ENCODE results near the gene TMEM132C.

DNA sequence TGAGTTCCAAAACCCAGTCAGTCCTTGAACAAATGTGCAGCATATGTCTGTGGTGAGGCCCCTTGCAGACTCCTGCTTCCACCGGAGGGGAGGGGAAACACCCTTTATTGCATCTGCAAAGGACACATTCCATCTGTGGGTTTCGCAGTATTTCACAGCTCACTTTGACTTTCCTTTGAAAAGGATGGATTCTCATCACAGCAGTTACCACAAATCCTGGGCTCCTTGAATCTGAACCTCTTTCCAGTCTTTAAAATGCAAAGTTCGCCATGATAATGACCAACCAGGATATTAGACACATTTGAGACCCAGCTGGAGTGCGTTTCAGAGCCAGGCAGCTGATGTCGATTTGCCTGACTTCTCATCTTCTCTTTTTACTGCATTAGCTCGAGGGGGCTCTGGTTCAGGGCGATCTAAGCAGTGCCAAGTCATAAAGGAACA lies 314.4 kb downstream of the TMEM132C start:
- TF ChIP-seq, protein P1, sequence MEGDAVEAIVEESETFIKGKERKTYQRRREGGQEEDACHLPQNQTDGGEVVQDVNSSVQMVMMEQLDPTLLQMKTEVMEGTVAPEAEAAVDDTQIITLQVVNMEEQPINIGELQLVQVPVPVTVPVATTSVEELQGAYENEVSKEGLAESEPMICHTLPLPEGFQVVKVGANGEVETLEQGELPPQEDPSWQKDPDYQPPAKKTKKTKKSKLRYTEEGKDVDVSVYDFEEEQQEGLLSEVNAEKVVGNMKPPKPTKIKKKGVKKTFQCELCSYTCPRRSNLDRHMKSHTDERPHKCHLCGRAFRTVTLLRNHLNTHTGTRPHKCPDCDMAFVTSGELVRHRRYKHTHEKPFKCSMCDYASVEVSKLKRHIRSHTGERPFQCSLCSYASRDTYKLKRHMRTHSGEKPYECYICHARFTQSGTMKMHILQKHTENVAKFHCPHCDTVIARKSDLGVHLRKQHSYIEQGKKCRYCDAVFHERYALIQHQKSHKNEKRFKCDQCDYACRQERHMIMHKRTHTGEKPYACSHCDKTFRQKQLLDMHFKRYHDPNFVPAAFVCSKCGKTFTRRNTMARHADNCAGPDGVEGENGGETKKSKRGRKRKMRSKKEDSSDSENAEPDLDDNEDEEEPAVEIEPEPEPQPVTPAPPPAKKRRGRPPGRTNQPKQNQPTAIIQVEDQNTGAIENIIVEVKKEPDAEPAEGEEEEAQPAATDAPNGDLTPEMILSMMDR (IDR thresholded peaks at IDR 0.05), result no peak
- TF ChIP-seq POLR2A (IDR thresholded peaks at IDR 0.05), result no peak

Measured in lower leg skin (tissue), 3 donors.